ACC112 (cell line): ENCODE measurements around the gene HOXA5.

Experiments used
- H2AFZ ChIP-seq: fragments of 200-600 bp; sonication (generic); one replicate; pipeline ENCODE4 v1.6.0; 2017; ENCODE audit warnings: antibody characterized with exemption, low read length; ENCODE audit not compliant: unreplicated experiment
- H3K27ac ChIP-seq: fragments of 200-600 bp; sonication (generic); 2 replicates; pipeline ENCODE4 v1.5.1; 2014; ENCODE audit warnings: low read depth, mild to moderate bottlenecking, antibody characterized with exemption, low read length, moderate library complexity
- H3K27me3 ChIP-seq: fragments of 200-600 bp; sonication (generic); 2 replicates; pipeline ENCODE4 v1.6.1; 2014; ENCODE audit warnings: mild to moderate bottlenecking, antibody characterized with exemption, low read length, moderate library complexity, mixed read lengths; ENCODE audit not compliant: insufficient read depth
- H3K36me3 ChIP-seq: fragments of 200-600 bp; sonication (generic); 2 replicates; pipeline ENCODE4 v1.6.1; 2016; ENCODE audit warnings: mild to moderate bottlenecking, antibody characterized with exemption, low read length, moderate library complexity, mixed read lengths; ENCODE audit not compliant: insufficient read depth
- H3K4me1 ChIP-seq: fragments of 200-600 bp; sonication (generic); one replicate; pipeline ENCODE4 v1.6.1; 2016; ENCODE audit warnings: low read length, mixed read lengths; ENCODE audit not compliant: insufficient read depth, unreplicated experiment, control insufficient read depth
- H3K4me3 ChIP-seq: fragments of 200-600 bp; sonication (generic); 2 replicates; pipeline ENCODE4 v1.5.1; 2014; ENCODE audit warnings: mild to moderate bottlenecking, low read depth, low read length
- H3K79me2 ChIP-seq: fragments of 200-600 bp; sonication (generic); one replicate; pipeline ENCODE4 v1.6.0; 2016; ENCODE audit warnings: low read length; ENCODE audit not compliant: control insufficient read depth, unreplicated experiment, insufficient read depth

HOXA5 gene

DNA sequence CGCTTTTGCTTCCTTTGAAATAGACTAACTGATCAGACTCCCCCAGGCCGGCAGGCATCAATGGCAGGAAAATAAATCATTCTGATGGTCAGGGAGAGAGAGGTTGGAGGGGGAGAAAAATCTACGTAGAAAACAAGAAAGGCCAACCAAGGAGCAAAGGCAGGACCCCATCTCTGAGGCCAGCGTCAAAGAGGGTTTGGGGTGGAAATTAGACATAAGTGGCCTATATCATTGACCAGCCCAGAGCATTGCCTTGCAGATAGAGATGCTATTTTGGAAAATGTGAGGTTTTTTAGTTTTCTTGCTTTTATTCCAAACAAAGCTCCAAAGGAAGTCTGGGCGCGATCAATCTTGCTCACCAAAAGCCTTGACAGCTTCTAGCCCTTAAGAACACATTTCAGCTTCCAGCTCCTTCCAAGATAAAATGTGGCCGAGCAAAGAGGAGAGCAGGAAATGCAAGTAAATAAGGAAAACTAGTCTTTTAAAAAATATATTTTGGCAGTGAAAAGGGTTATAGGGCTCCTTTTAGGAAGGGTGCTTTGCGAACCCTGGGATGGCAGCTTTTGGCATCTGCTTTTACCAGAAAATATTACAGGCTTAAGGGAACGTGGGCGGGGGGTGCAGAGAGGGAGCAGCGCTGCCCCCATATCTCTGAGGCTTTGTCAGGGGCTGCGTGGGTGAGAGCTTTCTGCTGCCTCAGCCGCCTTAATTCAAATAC is 39.0 kb downstream of the HOXA5 start:
- no peak overlapping the region for H3K4me3 ChIP-seq
- H3K27ac ChIP-seq = no peak overlapping the region
- H3K4me1 ChIP-seq = no peaks in the 10 kb centered on the region
- no peaks in the 10 kb centered on the region for H3K36me3 ChIP-seq
- H3K79me2 ChIP-seq = no peaks in the 10 kb centered on the region
- no peak overlapping the region for H2AFZ ChIP-seq
- peaks cover 100% of the 10 kb centered on the region for H3K27me3 ChIP-seq

- Histone ChIP-seq H3K27ac (no peak overlapping the region), H3K4me1 (no peaks in the 10 kb centered on the region), H3K79me2 (no peaks in the 10 kb centered on the region), H3K4me3 (peak overlapping the region; percentile 32; the same call in 1 of the 2 replicates), H3K36me3 (no peaks in the 10 kb centered on the region), H2AFZ (no peak overlapping the region), H3K27me3 (peaks cover 100% of the 10 kb centered on the region)
Observed at GRCh38 chr7:27103489-27104226, 39.8 kb downstream of the HOXA5 start.

DNA sequence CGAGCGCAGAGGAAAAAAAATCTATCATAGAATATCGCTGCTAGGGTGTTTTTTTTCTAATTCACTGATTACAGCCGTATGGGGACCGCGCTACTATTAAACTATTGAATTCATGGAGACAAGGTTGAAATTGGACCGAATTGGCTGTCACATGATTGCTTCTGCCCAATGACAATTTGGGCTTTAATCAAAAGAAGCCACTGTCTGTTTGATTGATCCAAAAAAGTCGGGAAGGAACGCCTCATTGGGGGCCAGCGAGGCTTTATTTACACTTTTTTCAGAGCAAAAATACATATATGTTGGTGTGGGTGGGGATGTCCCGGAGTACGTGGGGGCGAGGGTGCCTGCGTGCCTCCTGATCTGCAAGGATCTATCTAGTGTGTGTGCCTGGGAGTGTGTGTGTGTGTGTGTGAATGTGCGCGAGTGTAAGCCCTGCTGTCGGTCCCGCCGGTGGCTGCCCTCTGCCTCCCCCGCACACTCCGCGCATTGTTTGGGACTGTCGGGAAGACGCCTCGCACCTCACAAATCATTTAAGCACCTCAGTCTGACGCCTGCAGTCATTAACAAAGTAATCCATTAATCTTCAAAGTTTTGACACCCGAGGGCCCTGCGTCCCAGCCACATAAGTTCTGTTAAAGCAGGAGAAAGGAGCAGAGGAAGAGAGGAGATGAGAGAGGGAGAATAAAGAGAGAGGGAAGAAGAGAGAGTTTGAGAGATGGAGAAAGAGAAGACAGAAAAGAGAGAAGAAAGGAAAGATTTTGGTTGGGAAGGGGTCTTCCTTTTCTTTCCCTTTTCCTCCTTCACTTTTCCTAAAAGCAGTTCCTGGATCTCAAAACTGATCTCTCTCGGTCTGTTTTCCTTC is 40.7 kb downstream of the HOXA5 start, which contains the start of gene HOXA2:
Gene HOXA2, minus strand, starts transcription at position 103 of the 862 bp plus-strand sequence. CDS start 183 bp downstream, outside the sequence.
- no peak within 1 kb of the TSS for H3K27ac ChIP-seq
- H3K4me1 ChIP-seq = peaks cover 3% of the 10 kb centered on the region
- peaks cover 100% of the 10 kb centered on the region for H3K27me3 ChIP-seq
- peak within 1 kb of the TSS; percentile 32; the same call in 1 of the 2 replicates for H3K4me3 ChIP-seq
- H2AFZ ChIP-seq = no peak within 1 kb of the TSS
- no peaks in the 10 kb centered on the region for H3K79me2 ChIP-seq
- no peaks in the 10 kb centered on the region for H3K36me3 ChIP-seq

- Histone ChIP-seq H3K4me1 (peaks cover 9% of the 10 kb centered on the region), H2AFZ (no peak overlapping the region), H3K36me3 (no peaks in the 10 kb centered on the region), H3K27me3 (peaks cover 100% of the 10 kb centered on the region), H3K27ac (no peak overlapping the region), H3K79me2 (no peaks in the 10 kb centered on the region), H3K4me3 (no peak overlapping the region)
Observed at GRCh38 chr7:27101957-27102580, 41.4 kb downstream of the HOXA5 start.

DNA sequence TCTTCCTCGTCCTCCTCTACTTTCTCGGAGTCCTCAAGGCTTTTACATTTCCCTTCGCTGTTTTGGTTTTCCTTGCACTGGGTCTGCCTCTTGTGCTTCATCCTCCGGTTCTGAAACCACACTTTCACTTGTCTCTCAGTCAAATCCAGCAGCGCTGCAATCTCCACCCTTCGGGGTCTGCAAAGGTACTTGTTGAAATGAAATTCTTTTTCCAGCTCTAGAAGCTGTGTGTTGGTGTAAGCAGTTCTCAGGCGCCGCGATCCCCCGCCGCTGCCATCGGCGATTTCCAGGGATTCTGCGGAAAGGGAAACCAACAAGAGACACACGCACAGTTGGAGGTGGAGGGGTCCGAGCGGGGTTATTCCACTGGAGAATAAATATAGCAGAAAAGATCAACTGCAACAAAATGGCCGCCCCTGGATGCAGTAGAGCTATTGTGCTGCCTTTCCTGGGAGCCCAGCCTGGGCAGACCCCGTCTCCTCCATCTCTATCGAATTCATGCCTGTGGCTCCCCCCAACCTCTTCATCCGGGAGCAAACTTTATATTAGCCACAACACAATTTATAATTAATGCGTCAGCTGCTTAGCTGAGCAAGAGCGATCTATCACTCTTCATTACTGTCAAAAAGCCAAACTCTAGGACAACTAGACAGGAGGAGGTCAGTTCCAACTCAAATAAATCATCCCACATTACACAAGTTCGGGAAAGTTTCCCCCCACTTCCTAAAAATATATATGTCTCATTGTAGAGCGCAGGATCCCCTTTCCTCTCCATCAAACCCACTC is 42.1 kb downstream of the HOXA5 start:
- peaks cover 100% of the 10 kb centered on the region for H3K27me3 ChIP-seq
- no peak overlapping the region for H3K27ac ChIP-seq
- no peaks in the 10 kb centered on the region for H3K36me3 ChIP-seq
- H3K79me2 ChIP-seq = no peaks in the 10 kb centered on the region
- H3K4me1 ChIP-seq = peaks cover 10% of the 10 kb centered on the region
- no peak overlapping the region for H3K4me3 ChIP-seq
- no peak overlapping the region for H2AFZ ChIP-seq

DNA sequence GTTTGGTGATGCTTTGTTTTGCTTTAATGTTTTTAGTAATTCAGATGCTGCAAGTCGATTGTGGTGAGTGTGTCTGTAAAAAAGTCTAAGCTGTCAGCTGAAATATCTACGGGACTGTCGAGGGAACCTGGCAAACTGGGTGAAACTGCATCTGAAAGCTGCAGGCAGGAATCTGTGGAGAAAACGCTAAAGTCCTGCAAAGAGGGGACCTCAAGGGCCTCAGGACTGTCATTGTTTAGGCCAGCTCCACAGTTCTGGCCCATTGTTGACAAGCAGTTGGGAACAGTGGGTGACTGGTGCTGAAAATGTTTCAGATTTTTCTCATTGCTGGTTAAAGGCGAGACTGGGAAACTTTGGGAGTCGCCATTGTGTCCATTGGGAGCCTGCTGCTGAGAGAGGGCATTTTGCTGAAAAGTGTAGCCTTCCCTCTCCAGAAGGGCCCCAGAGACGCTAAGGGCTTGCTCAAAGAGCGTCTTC is 42.7 kb downstream of the HOXA5 start:
- H2AFZ ChIP-seq = no peak overlapping the region
- H3K4me3 ChIP-seq = no peak overlapping the region
- peaks cover 99% of the 10 kb centered on the region for H3K27me3 ChIP-seq
- H3K4me1 ChIP-seq = peaks cover 10% of the 10 kb centered on the region
- H3K79me2 ChIP-seq = no peaks in the 10 kb centered on the region
- H3K36me3 ChIP-seq = no peaks in the 10 kb centered on the region
- no peak overlapping the region for H3K27ac ChIP-seq

GRCh38 chr7:27099453-27100370 is 43.8 kb downstream of the HOXA5 start:
- Histone ChIP-seq H3K4me1 (peaks cover 10% of the 10 kb centered on the region), H3K27ac (no peak overlapping the region), H3K27me3 (peaks cover 99% of the 10 kb centered on the region), H3K36me3 (no peaks in the 10 kb centered on the region), H3K79me2 (no peaks in the 10 kb centered on the region), H3K4me3 (no peak overlapping the region), H2AFZ (no peak overlapping the region)

DNA sequence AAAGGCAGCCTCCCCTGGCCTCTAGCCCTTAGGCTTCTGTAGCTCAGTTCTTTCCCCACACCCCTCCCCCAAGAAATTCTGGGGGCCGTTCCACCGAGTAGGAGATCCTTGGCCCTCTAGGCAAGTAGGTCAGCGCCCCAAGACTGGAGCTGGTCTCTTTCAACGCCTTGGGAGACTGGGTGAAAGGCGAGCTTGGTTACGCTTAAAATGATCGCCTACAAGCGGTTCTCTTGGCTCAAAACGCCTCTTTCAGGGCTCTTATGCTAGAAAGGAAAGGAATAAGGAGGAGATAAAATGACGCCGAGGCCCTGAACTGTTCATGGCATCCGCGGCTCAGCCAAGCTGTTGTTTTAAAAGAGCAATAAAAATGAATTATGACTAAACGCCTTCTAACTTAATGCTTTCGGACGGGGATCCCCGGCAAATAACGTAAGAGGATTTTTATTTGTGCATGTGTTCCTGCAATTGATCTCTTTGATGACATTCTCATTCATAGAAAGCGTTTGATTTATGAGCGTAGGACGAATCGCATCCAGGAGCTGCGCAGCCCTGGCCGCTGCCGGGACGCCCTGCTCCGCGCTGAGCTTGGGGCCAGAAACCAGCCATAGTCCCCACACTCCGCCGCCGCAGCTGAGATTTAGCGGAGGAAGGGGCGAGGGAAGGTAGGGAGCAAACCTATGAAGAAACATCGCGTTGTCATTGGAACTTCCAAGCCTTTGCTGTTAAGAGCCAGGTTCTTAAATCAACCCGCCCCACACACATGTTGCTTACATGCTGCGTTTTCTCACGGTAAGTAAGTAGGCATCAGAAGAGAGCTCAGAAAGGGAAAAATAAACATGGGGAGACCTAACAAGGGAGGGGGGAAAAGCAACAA is 44.7 kb downstream of the HOXA5 start:
- Histone ChIP-seq H3K4me1 (peaks cover 10% of the 10 kb centered on the region), H3K27me3 (peaks cover 99% of the 10 kb centered on the region), H2AFZ (no peak overlapping the region)

More for the DNA sequence above, 44.7 kb downstream of the HOXA5 start:
- Histone ChIP-seq H3K27ac (no peak overlapping the region), H3K79me2 (no peaks in the 10 kb centered on the region), H3K4me3 (no peak overlapping the region), H3K36me3 (no peaks in the 10 kb centered on the region)
